ENCODE data around the gene SSR4. TPM values are rescaled to one million over a fixed set of nuclear protein-coding genes. Genes with fewer than 3 reads are reported as not detected.

The SSR4 gene
- polyA plus RNA-seq, 12 donors: 94.6 to 175 (median 108) TPM; not detected in 1

- no peak for DNase-seq
These were observed 16.3 kb upstream of the SSR4 start for GRCh38 chrX:153778181-153778580.

- DNase-seq: no peak
These were observed 15.8 kb upstream of the SSR4 start for GRCh38 chrX:153778684-153779101.

- DNase-seq: no peak
These were observed 14.4 kb upstream of the SSR4 start for GRCh38 chrX:153779891-153780677.

GRCh38 chrX:153780678-153781427 lies 13.6 kb upstream of the SSR4 start, which contains the start of gene SRPK3:
SRPK3 (plus strand) TSS chrX:153781041; CDS start chrX:153781087, 46 bp downstream.
- no peak for DNase-seq

- no peak for DNase-seq
These were observed 12.9 kb upstream of the SSR4 start for GRCh38 chrX:153781428-153782047.

GRCh38 chrX:153782313-153782712 lies 12.2 kb upstream of the SSR4 start:
- DNase-seq: no peak

GRCh38 chrX:153782871-153783270 lies 11.6 kb upstream of the SSR4 start:
- no peak for DNase-seq

GRCh38 chrX:153783378-153784013 lies 11.0 kb upstream of the SSR4 start:
- no peak for DNase-seq

GRCh38 chrX:153784325-153784967 lies 10.0 kb upstream of the SSR4 start:
- DNase-seq: no peak

GRCh38 chrX:153786669-153787068 lies 7.8 kb upstream of the SSR4 start:
- DNase-seq: no peak

- no peak for DNase-seq
These were observed 4.8 kb upstream of the SSR4 start for GRCh38 chrX:153789654-153790053.

GRCh38 chrX:153791104-153791852 lies 3.2 kb upstream of the SSR4 start:
- DNase-seq: no peak

- DNase-seq: no peak
These were observed 2.1 kb upstream of the SSR4 start for GRCh38 chrX:153792368-153792767.

GRCh38 chrX:153793291-153793690 lies 1.2 kb upstream of the SSR4 start:
- no peak for DNase-seq

GRCh38 chrX:153794897-153795816 lies 689 bp downstream of the SSR4 start:
- no peak for DNase-seq

GRCh38 chrX:153797415-153798015 lies 3.0 kb downstream of the SSR4 start:
- no peak for DNase-seq

- no peak for DNase-seq
These were observed 4.9 kb downstream of the SSR4 start for GRCh38 chrX:153799326-153799725.

GRCh38 chrX:153800177-153800722 lies 5.8 kb downstream of the SSR4 start:
- DNase-seq: no peak

- no peak for DNase-seq
These were observed 6.3 kb downstream of the SSR4 start for GRCh38 chrX:153800746-153801145.

All from muscle of arm (tissue), 12 donors.